NCI-H2081 treated with DMSO at 0.1 percent for 48 hours (cell line): Measurements from ENCODE around the gene RNF141.

ENCODE experiments used
- DNase-seq: peaks from one replicate; lab custom pipeline; 2025; lab: John Stamatoyannopoulos, UW

RNF141 gene

GRCh38 chr11:10522921-10523320, 18.1 kb downstream of the RNF141 start:
- DNase-seq: no peak

DNA sequence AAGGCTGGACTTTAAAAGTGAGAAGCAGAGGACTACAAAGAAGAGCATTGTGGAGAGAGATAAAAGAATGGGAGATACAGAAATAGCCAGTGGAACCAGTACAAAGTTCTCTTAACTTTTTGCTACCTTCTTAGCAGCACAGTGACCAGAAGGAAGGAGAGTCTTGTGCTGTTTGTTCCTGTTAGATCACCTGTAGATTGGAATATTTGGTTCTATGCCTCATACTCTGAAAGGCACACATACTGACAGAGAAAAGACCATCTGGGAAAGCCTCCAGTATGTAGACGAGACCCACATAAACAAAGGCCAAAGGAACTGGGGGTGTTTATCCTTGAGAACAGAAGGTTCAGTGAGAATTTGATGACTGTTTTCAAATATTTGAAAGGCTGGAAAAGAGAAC, 18.7 kb downstream of the RNF141 start:
- no peak for DNase-seq

DNA sequence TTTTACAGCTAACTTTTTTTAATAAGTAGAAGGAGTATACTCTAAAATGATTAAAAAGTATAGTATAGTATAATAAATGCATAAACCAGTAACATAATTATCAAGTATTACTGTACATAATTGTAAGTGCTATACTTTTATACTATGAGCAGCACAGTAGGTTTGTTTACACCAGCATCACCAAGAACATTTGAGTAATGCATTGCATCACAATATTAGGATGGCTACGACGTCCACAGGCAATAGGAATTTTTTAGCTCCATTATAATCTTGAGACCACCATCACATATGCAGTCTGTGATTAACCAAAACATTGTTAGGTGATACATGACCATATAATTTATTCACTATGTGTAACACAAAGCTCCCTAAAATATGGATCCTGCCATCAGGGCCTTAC, 20.4 kb downstream of the RNF141 start:
- DNase-seq: no peak

GRCh38 chr11:10519630-10520029, 21.4 kb downstream of the RNF141 start:
- DNase-seq: no peak

GRCh38 chr11:10518891-10519290, 22.1 kb downstream of the RNF141 start:
- no peak for DNase-seq

DNA sequence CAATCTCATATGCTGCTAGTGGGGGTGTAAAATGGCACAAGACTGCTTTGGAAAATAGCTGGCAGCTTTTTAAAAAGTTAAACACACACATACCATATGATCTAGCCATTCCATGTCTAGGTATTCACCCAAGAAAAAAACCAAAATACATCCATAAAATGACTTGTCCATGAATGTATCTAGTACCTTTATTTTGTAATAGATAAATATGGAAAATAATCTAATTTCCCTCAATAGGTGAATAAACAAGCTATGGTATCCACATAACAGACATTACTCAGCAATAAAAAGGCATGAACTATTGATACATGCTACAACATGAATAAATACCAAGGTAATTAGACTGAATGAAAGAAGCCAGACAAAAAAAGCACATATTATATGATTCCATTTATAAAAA, 22.9 kb downstream of the RNF141 start:
- DNase-seq: no peak

- no peak for DNase-seq
Measured at GRCh38 chr11:10515418-10515817, 25.6 kb downstream of the RNF141 start.

DNA sequence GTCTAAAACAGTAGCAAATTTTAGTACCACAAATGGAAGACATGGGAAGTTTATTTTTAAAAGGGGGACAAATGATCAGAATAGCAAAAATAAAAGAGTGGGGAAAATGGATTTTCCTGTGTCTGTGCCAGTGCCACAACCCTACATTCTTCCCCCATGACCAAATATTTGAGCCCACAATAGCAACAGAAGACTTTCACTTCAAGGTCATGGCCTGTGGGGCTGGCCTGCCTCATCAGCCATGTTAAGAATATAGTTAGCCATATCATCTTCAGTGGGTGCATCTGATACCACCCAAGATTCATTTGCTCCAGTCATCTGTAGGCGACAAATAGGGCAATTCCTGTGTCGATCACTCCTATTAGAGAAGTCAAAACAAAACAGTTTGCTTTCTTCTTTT, 26.3 kb downstream of the RNF141 start:
- no peak for DNase-seq

DNA sequence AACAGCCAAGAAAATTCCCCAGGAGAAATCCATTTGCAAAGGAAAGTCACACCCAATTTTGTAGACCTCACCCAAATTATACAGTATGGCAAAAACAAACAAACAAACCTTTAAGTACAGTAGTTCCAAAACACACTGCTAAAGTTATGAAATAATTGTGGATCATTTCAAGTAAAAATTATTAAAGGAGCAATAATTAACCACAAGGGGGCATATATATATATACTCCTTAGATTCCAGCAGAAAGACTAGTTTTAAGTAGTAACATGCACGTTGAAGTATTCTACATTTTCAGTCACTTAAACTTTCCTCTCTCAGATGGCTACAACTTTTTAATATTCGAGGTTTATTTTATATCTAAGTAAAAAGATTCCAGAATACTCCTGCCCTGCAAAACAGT, 26.8 kb downstream of the RNF141 start:
- no peak for DNase-seq

DNA sequence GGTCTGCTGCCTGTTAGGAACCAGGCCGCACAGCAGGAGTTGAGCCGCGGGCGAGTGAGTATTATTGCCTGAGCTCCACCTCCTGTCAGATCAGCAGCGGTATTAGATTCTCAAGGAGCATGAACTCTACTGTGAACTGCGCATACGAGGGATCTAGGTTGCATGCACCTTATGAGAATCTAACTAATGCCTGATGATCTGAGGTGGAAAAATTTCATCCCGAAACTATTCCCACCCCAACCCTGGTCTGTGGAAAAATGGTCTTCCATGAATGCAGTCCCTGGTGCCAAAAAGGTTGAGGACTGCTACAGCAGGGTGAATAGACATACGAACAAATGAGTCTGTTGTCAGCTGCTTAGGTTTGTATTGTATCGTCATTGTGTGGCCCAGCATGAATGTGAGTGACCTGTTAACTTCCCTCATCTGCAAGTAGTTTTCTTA, 29.8 kb downstream of the RNF141 start:
- no peak for DNase-seq

GRCh38 chr11:10506008-10506370, 35.0 kb downstream of the RNF141 start:
- no peak for DNase-seq

GRCh38 chr11:10505278-10506007, 35.5 kb downstream of the RNF141 start:
- no peak for DNase-seq

DNA sequence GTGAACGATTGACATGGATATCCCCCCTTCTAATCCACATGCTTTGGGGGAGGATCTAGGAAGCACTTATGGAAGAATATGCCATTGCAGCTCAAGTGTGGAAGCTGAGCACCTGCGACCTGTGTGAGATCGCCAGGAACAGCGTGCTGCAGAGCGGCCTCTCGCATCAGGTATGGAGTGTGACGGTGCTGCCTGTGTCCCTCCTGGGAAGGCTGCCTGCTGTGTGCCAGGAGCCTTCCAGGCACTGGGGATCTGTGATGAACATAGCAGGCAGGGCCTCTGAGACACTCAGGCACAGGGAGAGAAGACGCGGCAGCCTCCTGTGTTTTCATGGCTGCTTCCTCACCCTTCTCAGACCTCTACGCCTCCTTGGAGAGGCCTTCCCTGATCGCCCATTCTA, 36.5 kb downstream of the RNF141 start:
- DNase-seq: no peak

DNA sequence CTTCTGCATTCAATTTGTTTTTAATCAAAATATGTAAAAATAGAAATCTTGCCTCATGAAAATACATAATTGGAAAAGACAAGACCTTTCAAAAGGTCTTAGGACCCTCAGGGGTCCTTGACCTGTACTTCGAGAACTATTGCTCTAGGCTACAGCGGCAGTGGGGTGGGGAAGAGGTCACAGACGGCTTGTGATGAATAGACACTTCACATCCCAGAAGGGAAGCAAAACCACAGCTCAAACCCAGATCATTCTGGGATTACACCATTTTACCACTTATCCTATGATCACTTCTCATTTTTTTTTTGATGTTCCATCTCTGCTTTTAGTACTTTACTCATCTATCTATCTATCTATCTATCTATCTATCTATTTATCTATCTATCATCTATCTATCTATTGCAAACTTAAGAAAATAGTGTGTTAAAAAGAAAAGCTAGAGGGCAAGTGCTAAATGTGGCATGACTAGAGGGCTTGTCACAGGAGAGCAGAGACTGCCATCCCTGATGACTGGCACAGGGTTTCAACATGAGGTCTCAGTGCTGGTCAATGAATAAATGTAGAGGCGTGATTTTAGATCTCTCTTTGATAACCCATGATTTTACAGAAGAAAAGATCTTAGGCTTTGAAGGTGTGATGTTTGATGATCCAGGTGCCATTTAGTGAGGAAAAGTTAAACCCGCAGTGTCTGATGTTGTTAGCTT, 37.1 kb downstream of the RNF141 start:
- no peak for DNase-seq

DNA sequence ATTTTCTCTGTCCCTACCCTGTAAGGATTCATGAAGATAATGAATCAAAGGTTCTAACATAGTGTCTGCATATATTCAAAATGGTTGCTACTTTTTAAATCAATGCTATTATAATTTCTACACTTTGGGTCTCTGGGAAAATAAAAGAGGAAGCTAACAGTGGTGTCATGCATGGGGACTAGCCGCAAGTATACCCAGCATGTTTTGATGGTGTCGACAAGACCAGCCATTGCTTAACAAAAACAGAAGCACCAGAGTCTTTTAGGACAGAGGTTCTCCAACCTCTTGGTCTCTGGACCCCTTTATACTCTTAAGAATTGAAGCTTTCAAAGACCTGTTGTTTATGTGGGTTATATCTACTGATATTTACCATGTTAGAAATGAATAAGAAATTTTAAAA, 37.8 kb downstream of the RNF141 start:
- DNase-seq: no peak

- no peak for DNase-seq
Measured at GRCh38 chr11:10502770-10503169, 38.2 kb downstream of the RNF141 start.

DNA sequence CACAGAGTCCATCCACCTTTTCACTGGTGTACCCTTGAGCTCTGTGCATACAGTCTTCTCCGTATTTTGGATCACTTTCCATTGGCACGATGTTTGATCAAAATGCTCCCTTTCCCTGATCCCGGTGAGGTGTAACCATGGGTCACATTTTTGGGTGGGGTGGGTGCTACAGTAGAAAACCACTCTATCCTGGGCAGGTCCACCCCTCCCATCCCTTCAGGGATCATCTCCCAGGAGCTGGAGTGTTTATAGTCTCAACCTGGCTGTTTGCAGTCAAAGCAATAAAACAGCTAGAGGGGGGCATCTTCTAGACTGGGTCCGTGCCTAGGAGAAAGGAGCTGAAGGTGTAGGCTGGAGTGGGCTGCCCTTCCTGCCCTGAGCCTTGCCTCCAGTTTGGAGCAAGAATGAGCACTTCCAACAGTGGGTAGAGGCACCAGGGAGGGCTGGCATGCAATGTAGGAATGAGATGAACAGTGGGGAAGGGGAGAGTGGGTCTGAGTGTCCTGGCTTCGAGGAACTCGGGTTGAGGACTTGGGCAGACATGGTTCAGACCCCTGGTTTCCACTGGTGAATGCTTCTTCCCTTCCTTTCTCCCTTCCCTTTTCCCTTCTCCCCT, 38.8 kb downstream of the RNF141 start:
- DNase-seq: no peak

- no peak for DNase-seq
Measured at GRCh38 chr11:10500757-10501684, 40.0 kb downstream of the RNF141 start.

GRCh38 chr11:10499874-10500601, 40.9 kb downstream of the RNF141 start:
- no peak for DNase-seq

DNA sequence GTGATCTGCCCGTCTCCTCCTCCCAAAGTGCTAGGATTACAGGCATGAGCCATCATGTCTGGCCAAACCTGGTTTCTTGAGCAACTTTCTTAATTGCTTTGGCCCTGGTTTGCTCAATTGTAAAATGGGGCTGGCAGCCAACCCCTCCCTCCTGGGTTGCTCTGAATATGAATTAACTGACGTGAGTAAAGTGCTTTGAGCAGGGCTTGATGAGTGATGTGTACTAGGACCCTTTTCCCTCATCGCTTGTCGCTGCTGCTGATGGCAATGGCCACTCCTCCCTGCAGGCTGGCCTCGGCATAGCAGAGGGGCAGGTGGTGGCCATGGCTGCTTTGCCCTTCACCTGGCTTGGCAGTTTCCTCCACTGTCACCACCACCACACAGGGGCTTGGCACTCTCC, 41.5 kb downstream of the RNF141 start:
- DNase-seq: no peak

DNA sequence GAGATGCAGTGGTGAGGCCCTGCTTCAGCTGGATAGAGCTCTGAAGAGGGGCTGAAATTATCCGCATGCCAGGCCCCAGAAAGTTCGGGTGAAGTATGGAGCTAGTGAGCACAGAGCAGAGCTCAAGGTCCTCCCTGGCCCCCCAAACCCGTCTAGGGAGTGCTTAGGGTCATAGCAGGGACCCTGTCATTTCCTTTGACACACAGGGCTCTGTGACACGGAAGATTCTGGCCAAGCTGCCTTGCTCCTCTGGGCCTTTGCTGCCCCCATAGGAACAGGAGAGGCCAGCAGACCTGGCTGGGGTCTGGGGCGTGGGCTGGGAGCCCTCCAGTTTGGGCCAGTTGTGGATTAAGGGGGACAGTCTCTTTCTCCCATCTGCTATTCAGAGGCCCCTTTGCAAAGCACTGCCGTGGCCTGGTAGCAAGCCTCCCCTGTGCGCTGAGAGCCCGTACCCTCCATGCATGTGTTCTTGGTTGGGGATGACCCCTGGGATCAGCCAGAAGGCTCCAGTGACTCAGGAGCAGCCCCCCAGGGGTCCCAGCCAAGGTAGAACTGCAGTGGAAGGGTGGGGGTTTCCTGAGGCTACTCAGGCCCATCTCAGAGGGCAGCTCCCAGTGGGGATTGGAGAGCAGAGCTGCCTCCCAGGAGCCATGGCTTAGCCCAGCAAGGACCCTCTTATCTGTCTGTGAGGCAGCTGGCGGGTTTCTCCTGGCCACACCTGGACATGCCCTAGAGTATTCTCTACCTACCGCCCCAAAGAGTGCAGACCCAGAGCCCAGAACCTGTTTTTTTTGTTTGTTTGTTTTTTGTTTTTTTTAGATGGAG, 42.3 kb downstream of the RNF141 start:
- DNase-seq: no peak
